ENCODE measurements around the gene VPS35L.
A peak's percentile ranks its signal among the peaks of the same experiment; 100 is the strongest.

Gene VPS35L

DNA sequence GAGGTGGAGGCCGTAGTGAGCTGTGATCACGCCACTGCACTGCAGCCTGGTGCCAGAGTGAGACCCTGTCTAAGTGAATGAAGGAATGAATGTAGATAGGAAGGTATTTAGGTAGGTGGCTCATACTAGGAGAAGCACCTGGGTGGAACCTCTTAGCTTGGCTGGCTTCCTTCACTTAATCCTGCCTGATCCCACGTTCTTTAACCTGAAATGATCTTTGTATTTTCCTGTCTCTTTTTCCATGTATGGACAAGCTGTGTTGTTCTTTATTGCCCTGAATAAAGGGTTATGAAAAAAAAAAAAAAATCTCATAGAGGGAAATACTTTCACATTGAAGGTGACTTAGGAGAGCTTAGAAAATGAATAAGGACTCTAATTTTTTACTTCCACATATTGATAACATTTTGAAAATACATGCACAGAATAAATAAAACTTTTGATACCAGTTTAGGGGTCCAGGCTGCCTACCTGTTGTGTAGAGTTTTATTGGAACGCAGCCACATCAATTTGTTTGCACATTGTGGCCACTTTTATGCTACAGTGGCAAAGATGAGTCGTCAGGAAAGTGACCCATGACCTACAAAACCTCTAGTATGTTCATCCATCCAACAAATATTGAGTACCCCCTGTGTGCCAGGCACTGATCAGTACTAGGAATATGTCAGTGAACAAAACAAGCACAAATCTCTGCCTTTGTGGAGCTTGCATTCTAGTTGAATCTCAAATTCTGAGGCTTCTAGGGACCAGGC, 44.6 kb downstream of the VPS35L start:
- no peak for DNase-seq

DNA sequence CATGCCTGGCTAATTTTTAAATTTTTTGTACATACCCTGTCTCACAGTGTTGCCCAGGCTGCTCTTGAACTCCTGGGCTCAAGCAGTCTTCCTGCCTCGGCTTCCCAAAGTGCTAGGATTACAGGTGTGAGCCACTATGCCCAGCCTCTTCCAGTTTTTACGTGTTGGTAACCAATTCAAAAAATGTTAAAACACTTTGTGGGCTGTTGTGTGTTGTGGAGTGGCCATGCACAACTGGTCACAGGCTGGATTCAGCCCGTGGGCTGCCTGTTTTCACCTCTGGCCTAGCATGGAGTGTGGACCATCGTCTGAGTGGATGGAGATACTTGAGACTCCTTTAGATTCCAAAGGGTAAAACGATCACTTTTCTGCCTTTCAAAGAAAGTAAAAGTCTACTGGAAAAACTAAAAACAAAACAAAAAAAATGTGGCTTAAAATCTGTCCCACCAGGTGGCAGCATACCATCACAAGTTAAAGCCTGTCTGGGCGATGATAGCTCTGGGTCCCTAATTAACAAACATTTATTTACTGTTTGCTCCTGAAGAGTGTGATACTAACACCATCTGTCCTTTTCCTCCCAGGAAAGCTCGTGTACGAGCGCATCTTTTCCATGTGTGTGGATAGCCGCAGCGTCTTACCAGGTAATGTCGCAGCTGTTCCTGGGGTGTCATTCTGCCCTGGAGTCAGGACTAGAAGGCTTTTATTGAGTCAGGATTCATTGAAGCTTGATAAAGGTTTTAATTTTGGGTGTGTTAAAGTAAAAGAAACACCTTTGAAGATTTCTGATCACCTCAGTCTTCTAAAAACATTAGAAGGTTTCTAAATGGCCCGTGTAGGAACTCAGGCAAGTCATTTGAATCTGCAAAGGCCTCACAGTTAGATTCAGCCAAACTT, 45.8 kb downstream of the VPS35L start:
- DNase-seq, result peak; percentile 65

GRCh38 chr16:19604911-19605310, 49.4 kb downstream of the VPS35L start:
- DNase-seq, result no peak

GRCh38 chr16:19605701-19606100, 50.2 kb downstream of the VPS35L start:
- no peak for DNase-seq

- DNase-seq, result no peak
These were observed 52.2 kb downstream of the VPS35L start for GRCh38 chr16:19607616-19608280.

DNA sequence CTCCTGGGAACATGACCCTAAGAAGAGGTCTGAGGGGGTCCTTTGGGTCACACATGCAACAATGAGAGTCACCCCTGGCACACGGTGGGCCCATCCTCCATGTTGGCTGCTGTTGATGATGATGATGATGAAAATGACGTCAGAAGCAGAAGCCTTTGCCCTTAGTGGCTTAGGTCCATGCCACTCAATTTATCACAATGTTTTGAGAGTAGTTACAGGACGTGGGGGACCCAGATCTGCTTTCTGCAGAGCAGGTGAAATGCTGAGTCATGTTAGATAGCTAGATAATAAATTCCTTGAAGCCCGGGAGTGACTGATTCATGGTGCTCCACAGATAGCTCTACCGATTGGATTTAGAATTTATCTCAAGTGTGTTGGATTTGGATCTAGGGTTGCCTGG, 53.9 kb downstream of the VPS35L start:
- DNase-seq, result no peak

DNA sequence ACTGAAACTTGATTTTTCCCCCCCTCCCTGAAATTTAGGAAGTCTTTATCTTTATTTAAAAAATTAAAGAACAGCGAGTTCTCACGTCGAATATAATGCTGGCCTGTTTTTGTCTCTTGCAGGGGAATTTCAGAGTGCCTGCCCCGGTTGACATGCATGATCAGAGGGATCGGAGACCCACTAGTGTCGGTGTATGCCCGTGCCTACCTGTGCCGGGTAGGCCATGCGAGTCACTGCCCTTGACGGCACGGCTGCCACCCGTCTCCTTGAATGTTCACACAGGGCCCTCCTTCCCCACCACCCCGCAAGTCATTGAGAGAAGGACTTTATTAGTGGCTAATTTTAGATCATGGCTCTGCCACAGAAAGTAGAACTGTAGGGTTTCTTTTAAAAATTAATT, 54.7 kb downstream of the VPS35L start:
- no peak for DNase-seq

DNA sequence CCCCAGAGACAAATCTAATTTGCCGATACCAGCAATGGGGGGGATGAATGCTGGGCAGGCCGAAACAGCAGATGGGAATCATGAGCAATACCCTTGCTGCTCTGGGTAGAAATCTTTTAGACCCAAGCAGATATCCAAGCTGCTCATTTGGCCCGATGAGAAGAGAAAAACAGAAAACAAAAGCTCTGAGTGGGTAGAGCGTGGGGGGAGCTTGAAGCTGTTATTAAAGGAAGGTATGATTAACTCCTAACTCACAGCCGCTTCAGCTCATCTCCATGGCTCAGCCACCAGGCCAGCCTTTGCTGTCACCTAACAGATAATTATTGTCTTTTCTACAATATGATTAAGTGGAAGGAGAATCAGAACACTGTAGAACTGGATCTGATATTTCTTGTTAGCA, 58.3 kb downstream of the VPS35L start:
- DNase-seq, result no peak

DNA sequence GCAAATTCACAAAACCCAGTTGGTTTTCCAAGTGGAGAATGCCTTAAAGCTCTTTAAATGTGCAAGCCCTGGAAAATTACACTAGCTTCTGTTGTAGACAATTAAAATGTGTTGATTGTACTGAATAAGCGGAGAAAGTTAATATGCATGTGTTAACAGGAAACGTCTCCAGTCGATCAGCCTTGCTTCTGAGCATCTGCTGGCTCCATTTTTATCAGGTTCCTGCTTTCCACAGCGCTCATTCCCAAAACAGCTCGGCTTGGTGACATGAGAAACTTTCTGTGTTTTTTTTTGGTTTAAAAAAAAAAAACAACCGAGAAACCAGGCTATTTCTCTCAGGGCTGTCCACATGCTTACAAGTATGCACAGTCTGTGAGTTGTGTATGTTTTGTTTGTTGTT, 60.7 kb downstream of the VPS35L start:
- no peak for DNase-seq

GRCh38 chr16:19618876-19619275, 63.4 kb downstream of the VPS35L start:
- no peak for DNase-seq

GRCh38 chr16:19621445-19621844, 65.9 kb downstream of the VPS35L start:
- no peak for DNase-seq

- no peak for DNase-seq
These were observed 69.5 kb downstream of the VPS35L start for GRCh38 chr16:19625039-19625438.

- no peak for DNase-seq
These were observed 81.1 kb downstream of the VPS35L start for GRCh38 chr16:19636436-19637267.

GRCh38 chr16:19639986-19640421, 84.5 kb downstream of the VPS35L start:
- no peak for DNase-seq

DNA sequence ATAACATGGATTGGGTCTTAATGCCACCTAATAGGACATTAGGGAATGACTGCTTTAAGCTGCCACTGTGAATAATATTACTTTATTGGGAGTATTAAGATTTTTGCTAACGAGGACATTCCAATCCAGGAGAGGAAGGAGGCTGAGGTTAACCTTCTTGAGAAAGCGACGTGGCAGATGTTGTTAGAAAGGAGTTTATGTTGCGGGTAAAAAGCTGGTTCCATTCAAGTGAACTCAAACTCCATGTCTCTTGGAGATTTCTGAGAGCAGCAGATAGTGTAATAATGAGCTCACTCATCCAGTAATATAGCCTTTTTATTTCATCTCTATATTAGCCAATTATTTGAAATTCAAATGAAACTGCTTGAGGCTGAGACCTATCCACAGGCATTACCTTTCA, 87.0 kb downstream of the VPS35L start:
- no peak for DNase-seq

DNA sequence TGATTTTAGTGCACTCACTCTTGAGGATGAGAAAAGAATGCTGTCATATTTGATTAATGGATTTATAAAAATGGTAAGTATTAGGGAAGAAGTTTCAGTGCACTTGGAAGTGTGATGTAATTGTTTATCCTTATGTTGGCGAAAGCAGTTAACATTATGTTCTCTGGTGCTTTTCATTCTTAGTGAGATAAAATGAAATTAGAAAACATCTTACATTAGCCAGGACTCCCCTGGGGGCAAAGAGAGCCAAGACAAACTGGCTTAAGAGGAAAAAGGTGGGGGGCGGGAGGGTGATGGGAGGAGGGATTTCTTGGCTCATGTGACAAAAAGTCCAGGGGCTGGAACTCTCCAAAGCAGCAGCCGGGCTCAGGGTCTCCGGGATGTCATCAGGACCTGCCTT, 89.4 kb downstream of the VPS35L start:
- peak; percentile 59 for DNase-seq

- DNase-seq, result no peak
These were observed 90.1 kb downstream of the VPS35L start for GRCh38 chr16:19645557-19645981.

DNA sequence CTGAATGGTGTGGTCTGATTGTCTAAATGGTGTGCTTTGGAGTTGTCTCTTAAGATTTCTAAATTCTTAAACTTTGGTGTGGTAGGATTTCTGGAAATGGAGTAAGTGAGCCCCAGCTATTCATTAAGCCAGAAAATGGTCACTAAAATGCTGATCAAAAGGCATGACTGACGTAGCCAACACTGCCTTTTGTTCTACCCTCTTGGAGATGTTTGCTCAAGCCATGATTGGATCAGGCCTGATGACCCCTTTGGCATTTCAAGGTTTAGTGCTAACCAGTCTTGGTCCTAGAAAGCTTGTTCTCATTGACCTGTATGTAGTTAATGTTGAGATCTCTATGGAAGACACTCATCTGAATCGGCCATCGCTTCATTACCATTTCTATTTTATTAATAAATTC, 94.5 kb downstream of the VPS35L start:
- DNase-seq, result peak; percentile 38

- no peak for DNase-seq
These were observed 98.6 kb downstream of the VPS35L start for GRCh38 chr16:19654147-19654546.

- peak; percentile 56 for DNase-seq
These were observed 99.8 kb downstream of the VPS35L start for GRCh38 chr16:19655242-19655777.

DNA sequence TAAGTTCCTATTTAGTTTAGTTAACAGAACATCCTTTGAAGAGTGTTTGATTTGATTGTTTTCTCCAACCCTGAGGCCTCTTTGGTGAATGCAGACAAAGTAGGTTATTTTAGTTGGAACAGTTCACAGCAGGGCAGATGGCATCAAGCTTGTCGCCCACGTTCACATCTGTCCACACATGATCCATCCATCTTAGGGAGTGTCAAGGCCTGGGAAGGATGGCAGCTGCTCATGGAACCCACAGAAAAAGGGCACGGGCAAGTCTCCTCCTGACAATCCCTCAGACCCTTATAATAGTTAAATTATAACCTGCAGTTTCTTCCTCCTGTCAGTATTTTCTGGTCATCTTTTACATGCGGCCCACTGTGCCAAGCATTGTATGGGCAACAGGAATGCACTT, 102.3 kb downstream of the VPS35L start:
- no peak for DNase-seq

- no peak for DNase-seq
These were observed 104.1 kb downstream of the VPS35L start for GRCh38 chr16:19659554-19659953.

Data from NCI-H69 (cell line).